Mononuclear cell (primary cell): Measurements from ENCODE around the gene TNIP1. TPM values are rescaled to one million over a fixed set of nuclear protein-coding genes. Genes with fewer than 3 reads are reported as not detected.

Experiments used
- H3K27me3 ChIP-seq: 2 replicates; pipeline ENCODE4 v1.6.0; 2011; ENCODE audit warnings: low read length, control low read depth; ENCODE audit not compliant: insufficient read depth
- H3K4me1 ChIP-seq: 2 replicates; pipeline ENCODE4 v1.5.1; 2011; ENCODE audit warnings: mild to moderate bottlenecking, low read length, control low read depth; ENCODE audit not compliant: insufficient read depth
- H3K4me3 ChIP-seq: 2 replicates; pipeline ENCODE4 v1.5.1; 2011; ENCODE audit warnings: mild to moderate bottlenecking, low read length, moderate library complexity
- H3K9me3 ChIP-seq: 2 replicates; pipeline ENCODE4 v1.5.1; 2011; ENCODE audit warnings: low read depth, mild to moderate bottlenecking, control low read depth, low read length
- total RNA-seq: library from RNA; depleted of rRNA; stranded (reverse); fragments of >200 nt; gene quantifications from one replicate; pipeline ENCODE4 v1.2.3, GENCODE V29; 2012

The TNIP1 gene
- total RNA-seq, 1 donor, result 222 TPM

DNA sequence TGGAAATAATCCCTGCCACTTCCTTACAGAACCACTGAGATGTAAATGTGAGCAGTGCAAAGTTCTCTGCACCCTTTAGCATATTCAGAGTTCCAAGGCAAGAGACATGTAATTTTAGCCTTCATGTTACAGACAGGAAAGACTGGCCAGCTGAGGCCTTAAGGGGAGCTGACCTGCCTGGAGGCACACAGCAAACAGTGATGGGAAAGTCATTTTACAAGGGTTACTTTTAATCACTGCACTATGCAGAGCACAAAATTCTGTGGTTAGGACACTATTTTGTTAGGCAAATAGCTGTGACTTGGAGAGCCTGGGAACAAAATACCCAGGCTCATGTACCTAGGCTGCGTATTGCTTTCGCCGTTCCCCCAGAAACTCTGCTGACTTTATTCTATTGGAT is 30.2 kb upstream of the TNIP1 start:
- H3K27me3 ChIP-seq, result no peaks in the 10 kb centered on the region
- peaks cover 5% of the 10 kb centered on the region for H3K4me1 ChIP-seq
- no peaks in the 10 kb centered on the region for H3K9me3 ChIP-seq
- no peak overlapping the region for H3K4me3 ChIP-seq

- no peaks in the 10 kb centered on the region for H3K27me3 ChIP-seq
- peaks cover 2% of the 10 kb centered on the region for H3K4me1 ChIP-seq
- H3K4me3 ChIP-seq, result no peak overlapping the region
- no peaks in the 10 kb centered on the region for H3K9me3 ChIP-seq
Observed at GRCh38 chr5:151110122-151110681, 29.4 kb upstream of the TNIP1 start.

- Histone ChIP-seq H3K4me1 (no peaks in the 10 kb centered on the region), H3K27me3 (no peaks in the 10 kb centered on the region), H3K4me3 (no peak overlapping the region), H3K9me3 (no peaks in the 10 kb centered on the region)
Observed at GRCh38 chr5:151108566-151108965, 27.7 kb upstream of the TNIP1 start.

DNA sequence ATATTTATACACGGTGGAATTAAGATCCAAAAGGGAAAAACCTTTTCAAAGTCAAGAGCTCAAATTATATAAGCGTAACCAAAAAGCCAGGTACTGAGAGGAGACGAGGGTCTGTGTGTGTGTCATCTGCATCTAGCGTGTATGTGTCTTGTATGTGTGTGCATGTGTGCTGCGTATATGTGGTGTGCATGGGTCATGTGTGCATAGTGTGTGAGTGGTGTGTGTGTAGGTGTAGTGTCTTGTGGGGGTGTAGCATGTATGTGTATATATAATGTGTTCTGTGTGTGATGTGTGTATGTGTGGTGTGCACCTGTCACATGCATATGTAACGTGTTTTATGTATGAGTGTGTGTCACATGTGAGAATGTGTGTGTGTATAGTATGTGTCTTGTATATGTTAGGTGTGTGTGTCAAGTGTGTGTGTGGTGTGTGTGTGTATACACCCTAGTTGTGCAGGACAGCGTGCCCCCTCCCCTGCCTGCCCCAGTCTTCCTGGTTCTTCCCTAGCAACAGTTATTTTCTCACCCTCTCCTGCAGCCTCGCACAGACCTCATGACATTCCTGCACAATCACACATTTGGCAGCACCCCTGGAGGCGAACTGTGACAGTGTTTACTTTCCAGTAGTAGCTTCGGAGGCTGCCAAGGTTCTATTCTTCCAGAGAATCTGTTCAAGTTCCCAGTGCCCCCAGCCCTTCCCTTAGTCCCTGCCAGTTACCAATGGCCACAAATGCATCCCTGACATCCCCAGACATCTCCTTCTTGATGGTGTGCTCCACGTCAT is 27.1 kb upstream of the TNIP1 start:
- H3K27me3 ChIP-seq, result no peaks in the 10 kb centered on the region
- no peaks in the 10 kb centered on the region for H3K9me3 ChIP-seq
- H3K4me3 ChIP-seq, result no peak overlapping the region
- H3K4me1 ChIP-seq, result no peaks in the 10 kb centered on the region

- H3K4me3 ChIP-seq, result no peak overlapping the region
- no peaks in the 10 kb centered on the region for H3K27me3 ChIP-seq
- H3K9me3 ChIP-seq, result no peaks in the 10 kb centered on the region
- H3K4me1 ChIP-seq, result no peaks in the 10 kb centered on the region
Observed at GRCh38 chr5:151107084-151107483, 26.2 kb upstream of the TNIP1 start.

DNA sequence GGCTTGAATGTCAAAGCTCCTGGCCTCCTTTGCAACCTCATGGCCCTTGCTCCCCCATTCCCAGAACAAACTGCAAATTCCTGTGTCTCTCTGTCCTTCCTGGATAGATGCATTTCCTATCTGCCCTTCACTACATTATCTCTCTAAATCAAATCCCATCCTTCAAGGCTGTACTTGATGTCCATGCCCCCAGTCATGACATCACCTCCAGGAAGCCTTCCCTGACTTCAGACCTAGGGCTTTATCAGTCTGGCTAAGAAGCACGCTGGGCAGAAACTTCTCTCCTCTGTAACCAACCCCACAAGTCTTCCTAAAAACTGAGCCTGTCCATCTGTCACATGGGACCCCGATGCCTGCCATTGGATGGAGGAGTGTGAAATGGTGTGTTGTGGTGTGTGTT is 25.7 kb upstream of the TNIP1 start:
- H3K4me1 ChIP-seq, result peaks cover 2% of the 10 kb centered on the region
- H3K4me3 ChIP-seq, result no peak overlapping the region
- H3K27me3 ChIP-seq, result no peaks in the 10 kb centered on the region
- no peaks in the 10 kb centered on the region for H3K9me3 ChIP-seq

GRCh38 chr5:151106043-151106442 is 25.2 kb upstream of the TNIP1 start:
- peaks cover 3% of the 10 kb centered on the region for H3K4me1 ChIP-seq
- no peak overlapping the region for H3K4me3 ChIP-seq
- H3K27me3 ChIP-seq, result no peaks in the 10 kb centered on the region
- H3K9me3 ChIP-seq, result no peaks in the 10 kb centered on the region

GRCh38 chr5:151105561-151105960 is 24.7 kb upstream of the TNIP1 start:
- Histone ChIP-seq H3K4me3 (no peak overlapping the region), H3K27me3 (no peaks in the 10 kb centered on the region), H3K9me3 (no peaks in the 10 kb centered on the region), H3K4me1 (peaks cover 8% of the 10 kb centered on the region)

- no peaks in the 10 kb centered on the region for H3K9me3 ChIP-seq
- H3K27me3 ChIP-seq, result no peaks in the 10 kb centered on the region
- H3K4me1 ChIP-seq, result peaks cover 16% of the 10 kb centered on the region
- H3K4me3 ChIP-seq, result no peak overlapping the region
Observed at GRCh38 chr5:151104795-151105194, 24.0 kb upstream of the TNIP1 start.

- Histone ChIP-seq H3K4me1 (peaks cover 46% of the 10 kb centered on the region), H3K9me3 (no peaks in the 10 kb centered on the region), H3K4me3 (no peak overlapping the region), H3K27me3 (no peaks in the 10 kb centered on the region)
Observed at GRCh38 chr5:151101746-151102145, 20.9 kb upstream of the TNIP1 start.

GRCh38 chr5:151101151-151101550 is 20.3 kb upstream of the TNIP1 start:
- no peaks in the 10 kb centered on the region for H3K9me3 ChIP-seq
- no peak overlapping the region for H3K4me3 ChIP-seq
- peaks cover 52% of the 10 kb centered on the region for H3K4me1 ChIP-seq
- no peaks in the 10 kb centered on the region for H3K27me3 ChIP-seq

- Histone ChIP-seq H3K27me3 (no peaks in the 10 kb centered on the region), H3K9me3 (no peaks in the 10 kb centered on the region), H3K4me3 (no peak overlapping the region), H3K4me1 (peaks cover 56% of the 10 kb centered on the region)
Observed at GRCh38 chr5:151100681-151101080, 19.8 kb upstream of the TNIP1 start.

DNA sequence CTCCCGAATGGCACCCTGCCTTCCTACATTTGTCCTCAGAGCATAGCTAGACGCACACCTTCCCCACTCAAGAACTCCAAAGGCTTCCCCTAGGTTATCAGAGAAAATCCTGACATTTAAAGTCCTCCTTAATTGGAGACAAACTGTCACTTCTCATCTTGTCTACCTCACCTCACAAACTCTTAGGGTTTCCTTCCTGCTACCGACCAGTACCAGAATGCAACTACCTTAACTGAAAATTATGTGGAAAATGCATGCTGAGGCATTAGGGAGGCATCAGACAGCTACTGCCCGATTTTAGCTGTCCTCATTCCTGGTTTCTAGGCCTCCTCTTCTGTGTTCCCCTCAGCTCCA is 17.9 kb upstream of the TNIP1 start:
- Histone ChIP-seq H3K4me1 (peaks cover 76% of the 10 kb centered on the region), H3K9me3 (no peaks in the 10 kb centered on the region), H3K4me3 (no peak overlapping the region), H3K27me3 (no peaks in the 10 kb centered on the region)

DNA sequence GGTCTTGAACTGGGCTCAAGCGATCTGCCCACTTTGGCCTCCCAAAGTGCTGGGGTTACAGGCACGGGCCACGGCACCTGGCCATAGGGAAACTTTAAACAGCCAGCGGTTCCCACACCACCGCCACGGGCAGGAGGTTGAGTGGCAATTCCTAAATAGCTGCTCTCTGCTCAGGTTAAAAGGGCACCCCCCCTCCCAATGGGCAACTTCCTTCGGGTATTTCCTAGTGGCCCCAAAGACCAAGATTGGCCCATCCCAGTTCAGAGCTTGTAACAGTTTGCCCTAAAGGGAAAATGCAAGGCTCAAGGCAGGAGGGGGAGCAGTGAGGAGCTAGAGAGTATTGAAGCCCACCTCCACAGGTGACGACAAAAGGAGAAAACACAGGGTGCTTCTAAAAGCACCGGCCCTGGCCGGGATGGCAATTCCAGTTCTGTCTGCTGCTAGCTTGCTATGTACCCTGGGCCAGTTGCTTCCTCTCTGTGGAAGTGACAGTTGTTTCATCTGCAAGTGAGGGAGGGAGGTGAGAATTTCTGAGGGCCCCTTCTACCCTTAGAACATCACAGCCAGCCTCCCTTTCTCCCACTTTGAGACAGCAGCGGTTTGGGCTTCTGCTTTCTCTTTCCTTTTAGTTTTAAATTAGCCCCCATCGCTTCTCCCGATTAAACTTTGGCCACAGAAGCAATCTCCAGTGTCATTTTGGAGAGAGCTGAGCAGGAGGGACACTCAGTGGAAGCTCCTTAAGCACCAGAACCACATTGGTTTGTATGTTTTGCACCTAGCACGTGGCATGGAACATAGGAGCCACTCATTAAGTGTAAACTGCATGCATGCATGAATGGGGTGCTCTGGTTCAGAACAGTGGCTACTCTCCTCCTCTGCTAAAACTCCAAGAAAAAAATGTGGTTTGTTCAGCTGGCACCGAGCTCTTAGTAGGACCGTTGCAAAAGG is 17.3 kb upstream of the TNIP1 start:
- H3K4me1 ChIP-seq, result peaks cover 82% of the 10 kb centered on the region
- no peaks in the 10 kb centered on the region for H3K27me3 ChIP-seq
- H3K9me3 ChIP-seq, result no peaks in the 10 kb centered on the region
- no peak overlapping the region for H3K4me3 ChIP-seq

- Histone ChIP-seq H3K4me1 (peaks cover 91% of the 10 kb centered on the region), H3K9me3 (no peaks in the 10 kb centered on the region), H3K27me3 (no peaks in the 10 kb centered on the region), H3K4me3 (no peak overlapping the region)
Observed at GRCh38 chr5:151097061-151097460, 16.2 kb upstream of the TNIP1 start.
